NCI-H128 (cell line): ENCODE measurements around the gene CELF1.

ENCODE experiments used
- DNase-seq: peaks from one replicate; lab custom pipeline; 2025; ENCODE audit not compliant: unreplicated experiment; lab: John Stamatoyannopoulos, UW

Gene CELF1

DNA sequence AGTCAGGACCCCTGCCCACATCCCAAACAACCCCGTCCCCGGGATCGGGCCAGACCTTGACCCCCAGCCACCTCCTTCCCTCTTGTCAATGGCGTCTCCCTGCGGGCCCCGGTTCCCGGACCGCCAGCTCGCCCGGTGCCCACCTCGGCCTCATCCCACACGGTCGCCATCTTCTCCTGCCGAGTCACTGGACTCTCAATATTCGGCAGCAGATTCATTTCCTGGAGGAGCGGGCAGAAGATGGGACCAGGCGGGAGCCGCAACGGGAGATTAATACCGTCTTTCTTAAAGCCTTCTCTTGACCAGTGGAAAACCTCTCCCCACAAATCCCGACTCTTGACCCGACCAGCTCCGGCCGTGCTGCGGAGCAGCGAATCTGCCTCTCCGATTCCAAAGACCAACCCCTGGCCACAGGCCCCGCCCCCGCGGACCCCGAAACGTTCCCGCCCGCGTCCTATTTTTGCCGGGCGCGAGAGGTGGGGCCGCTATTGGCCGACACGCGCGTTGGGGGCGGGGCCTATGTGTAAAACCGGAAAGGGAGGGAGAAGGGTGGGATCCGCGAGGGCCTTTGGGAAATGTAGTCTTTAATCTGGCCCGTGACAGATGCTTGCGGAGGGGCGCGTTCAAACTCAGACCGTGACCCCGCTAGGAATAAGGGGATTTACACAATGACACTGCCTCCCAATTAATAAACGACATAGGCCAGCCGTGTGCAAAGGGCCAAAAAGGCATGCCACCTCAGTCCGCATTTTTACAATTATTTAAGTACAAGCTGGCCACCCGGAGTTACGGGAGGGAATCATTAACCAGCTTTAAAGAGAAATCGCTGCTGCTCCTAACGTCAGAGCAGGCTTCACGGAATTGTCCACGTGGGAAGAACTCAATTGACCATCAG lies 126.6 kb downstream of the CELF1 start, which contains the start of gene PSMC3:
PSMC3 (minus strand) TSS at position 378 of the 895 bp plus-strand sequence; CDS start at position 218, 160 bp downstream.
- peak; percentile 96 for DNase-seq

- no peak for DNase-seq
Measured at GRCh38 chr11:47425611-47426010, 127.3 kb downstream of the CELF1 start.

DNA sequence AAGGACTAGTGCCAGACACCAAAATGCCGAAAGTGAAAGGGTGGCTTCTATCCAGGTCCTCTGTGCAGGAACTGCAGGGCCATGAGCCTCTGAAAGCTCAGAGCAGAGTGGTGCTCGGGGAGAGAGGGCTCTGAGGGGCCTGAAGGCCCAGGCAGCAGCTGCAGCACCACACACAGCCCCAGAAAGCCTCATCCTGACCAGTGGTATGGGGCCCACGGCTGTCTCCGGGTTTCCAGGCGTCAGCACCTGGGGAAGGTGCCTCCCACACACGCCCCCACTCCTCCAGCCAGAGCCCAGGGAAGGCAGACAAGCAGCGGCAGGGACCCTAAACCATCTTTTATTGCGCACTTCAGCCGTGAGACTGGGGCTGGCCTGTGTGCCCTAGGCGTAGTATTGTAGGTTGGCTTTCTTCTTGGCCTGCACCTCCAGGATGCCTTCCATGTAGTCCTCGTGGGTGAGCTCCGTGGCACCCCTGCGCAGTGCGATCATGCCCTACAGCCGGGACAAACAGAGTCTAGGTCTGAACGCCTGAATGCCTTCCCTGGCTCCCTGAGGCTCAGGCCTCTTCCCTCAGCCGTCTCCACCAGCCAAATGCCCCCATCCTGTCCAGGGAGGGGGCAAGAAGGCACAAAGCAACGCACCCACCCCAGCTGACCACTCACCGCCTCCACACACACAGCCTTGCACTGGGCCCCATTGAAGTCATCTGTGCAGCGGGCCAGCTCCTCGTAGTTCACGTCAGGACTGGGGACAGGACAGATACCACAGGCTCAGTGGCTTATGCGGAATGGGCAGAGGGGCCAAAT lies 134.3 kb downstream of the CELF1 start:
- no peak for DNase-seq

GRCh38 chr11:47417712-47418111 lies 135.2 kb downstream of the CELF1 start:
- DNase-seq = no peak

DNA sequence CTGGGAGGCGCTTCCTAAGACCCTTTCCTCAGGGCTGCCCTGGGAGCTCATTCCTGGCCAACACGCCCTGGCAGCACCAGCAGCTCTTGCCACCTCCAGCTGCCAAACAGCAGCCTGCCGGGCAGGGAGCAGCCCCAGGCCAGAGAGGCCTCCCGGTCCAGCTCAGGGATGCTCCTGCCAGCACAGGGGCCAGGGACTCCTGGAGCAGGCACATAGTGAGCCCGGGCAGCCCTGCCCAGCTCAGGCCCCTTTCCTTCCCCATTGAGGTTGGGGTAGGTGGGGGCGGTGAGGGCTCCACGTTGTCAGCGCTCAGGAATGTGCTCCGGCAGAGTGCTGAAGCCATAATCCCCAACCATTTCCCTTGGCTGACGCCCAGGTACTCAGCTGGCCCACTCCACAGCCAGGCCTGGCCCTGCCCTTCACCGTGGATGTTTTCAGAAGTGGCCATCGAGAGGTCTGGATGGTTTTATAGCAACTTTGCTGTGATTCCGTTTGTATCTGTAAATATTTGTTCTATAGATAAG lies 136.9 kb downstream of the CELF1 start:
- DNase-seq = no peak
